Fibroblast of pulmonary artery (primary cell): ENCODE measurements around the gene CSNK2A2.
A peak's percentile ranks its signal among the peaks of the same experiment; 100 is the strongest.

Experiments used
- DNase-seq: peaks from one replicate; pipeline ENCODE4 v3.0.0-alpha.2; 2010; ENCODE audit warnings: low read depth
- H3K4me3 ChIP-seq: replicated peaks from 2 replicates; pipeline ENCODE4 v1.5.1; 2011; ENCODE audit warnings: low read depth, mild to moderate bottlenecking, control low read depth, low read length, moderate library complexity
- CTCF ChIP-seq: IDR thresholded peaks from 2 replicates; pipeline ENCODE4 v1.5.1; 2011; ENCODE audit warnings: mild to moderate bottlenecking, control low read depth, low read length, inconsistent platforms; ENCODE audit errors: missing control alignments

CSNK2A2 gene

GRCh38 chr16:58194790-58195189 is 3.1 kb downstream of the CSNK2A2 start:
- DNase-seq, result no peak
- no peak for TF ChIP-seq CTCF
- H3K4me3 ChIP-seq, result no peak overlapping the region

GRCh38 chr16:58187665-58188421 is 10.1 kb downstream of the CSNK2A2 start:
- TF ChIP-seq CTCF, result no peak
- no peak for DNase-seq
- H3K4me3 ChIP-seq, result no peak overlapping the region

- no peak for TF ChIP-seq CTCF
- DNase-seq, result peak; percentile 31
- H3K4me3 ChIP-seq, result no peak overlapping the region
These were observed 10.8 kb downstream of the CSNK2A2 start for GRCh38 chr16:58187092-58187491.

- no peak for DNase-seq
- TF ChIP-seq CTCF, result no peak
- H3K4me3 ChIP-seq, result no peak overlapping the region
These were observed 11.5 kb downstream of the CSNK2A2 start for GRCh38 chr16:58186176-58186944.

GRCh38 chr16:58177353-58177710 is 20.6 kb downstream of the CSNK2A2 start:
- no peak overlapping the region for H3K4me3 ChIP-seq
- no peak for DNase-seq
- TF ChIP-seq CTCF, result no peak

GRCh38 chr16:58176608-58177352 is 21.1 kb downstream of the CSNK2A2 start:
- no peak overlapping the region for H3K4me3 ChIP-seq
- no peak for DNase-seq
- no peak for TF ChIP-seq CTCF
